Heart left ventricle (tissue), 16 donors: ENCODE results near the gene KCNRG. TPM values are rescaled to one million over a fixed set of nuclear protein-coding genes. Genes with fewer than 3 reads are reported as not detected.
"Not testable (repeated sequence)": the region's sequence is repeated elsewhere in the genome, so short reads cannot be mapped to it uniquely, and the experiment has no call there.

Source experiments
- ATAC-seq, 4 donors: fragments of 200-7000 bp; cut with Tn5 transposase; one replicate each; pipeline ENCODE4 v1.9.1; 2020 to 2022; ENCODE audit warnings: moderate library complexity in 4 of 4, mild to moderate bottlenecking in 3 of 4, moderate number of reproducible peaks in 1 of 4
- DNase-seq, 5 donors: peaks; one replicate each; pipeline ENCODE4 v3.0.0-alpha.2; 2020
- H3K27ac ChIP-seq, 12 donors: fragments of 200-600 bp; sonication (generic) in 4 of 12; one replicate each; pipeline versions ENCODE4 v1.5.0 to v1.8.0; 2016 to 2022; ENCODE audit warnings: mild to moderate bottlenecking in 2 of 12
- H3K27me3 ChIP-seq, 9 donors: fragments of 200-600 bp; sonication (generic) in 2 of 9; one replicate each; pipeline versions ENCODE4 v1.5.1 to v1.8.0; 2016 to 2022; ENCODE audit warnings: mild to moderate bottlenecking in 3 of 9
- H3K36me3 ChIP-seq, 9 donors: fragments of 200-600 bp; sonication (generic) in 2 of 9; one replicate each; pipeline versions ENCODE4 v1.5.0 to v1.8.0; 2018 to 2022; ENCODE audit warnings: mild to moderate bottlenecking in 2 of 9
- H3K4me1 ChIP-seq, 12 donors: fragments of 200-600 bp; sonication (generic) in 4 of 12; one replicate each; pipeline versions ENCODE4 v1.5.0 to v1.8.0; 2016 to 2022; ENCODE audit warnings: mild to moderate bottlenecking in 3 of 12
- H3K4me3 ChIP-seq, 12 donors: fragments of 200-600 bp; sonication (generic) in 4 of 12; one replicate each; pipeline versions ENCODE4 v1.5.0 to v1.8.0; 2017 to 2022; ENCODE audit warnings: mild to moderate bottlenecking in 9 of 12, moderate library complexity in 4 of 12
- H3K9me3 ChIP-seq, 12 donors: fragments of 200-600 bp; sonication (generic) in 4 of 12; one replicate each; pipeline versions ENCODE4 v1.5.0 to v1.8.0; 2016 to 2022; ENCODE audit warnings: mild to moderate bottlenecking in 1 of 12
- POLR2A ChIP-seq, 2 donors: fragments of 450-650 bp; IDR thresholded peaks; one replicate each; pipeline ENCODE4 v1.6.1; 2017; ENCODE audit warnings: antibody characterized with exemption in 2 of 2, mild to moderate bottlenecking in 2 of 2, moderate library complexity in 2 of 2
- WGBS, 4 donors: extraction: QIAGEN DNeasy Blood & Tissue Kit in 2 of 4; methylation state at CpG; one replicate each; pipeline versions ENCODE4 v1.1.5 to v1.1.7; 2013 to 2018; 5-methylcytosine and 5-hydroxymethylcytosine counted together
- intact Hi-C, 10 donors: fragments of 100-400 bp; cut with DNase I; formaldehyde crosslinking; loops; one replicate each; pipeline versions ENCODE4 v1.11.1 to v1.14.2; 2022
- polyA plus RNA-seq, 2 donors: library from polyadenylated mRNA; stranded (reverse); fragments of 200-250 nt; gene quantifications; one replicate each; pipeline ENCODE4 v1.2.3, GENCODE V29; 2013
- total RNA-seq, 9 donors: library from RNA; depleted of rRNA in 2 of 9; stranded (reverse); fragments of >200 nt in 2 of 9; fragmentation: NEBNext Ultra II Directional in 3 of 9; extraction: Animal tissue kit (Norgen Biotek cat#: 25700) in 3 of 9; gene quantifications; one replicate each; pipeline versions ENCODE4 v1.1.0 to v1.2.4, GENCODE V29; 2016 to 2023
- TF ChIP-seq, protein P1 (sequence below), 12 donors: fragments of 200-600 bp; sonication (generic) in 4 of 12; IDR thresholded peaks; one replicate each; pipeline versions ENCODE4 v1.5.0 to v1.8.0; 2018 to 2022; ENCODE audit warnings: antibody characterized with exemption in 12 of 12, mild to moderate bottlenecking in 5 of 12
- donor health status: ischemic (EF 13 %, LVEDD 7.1; RV severe dilation, severe dysfunction).
- donor health status: healthy with polysubstance abuse.
- donor health status: DM: no; HTN: yes; CAD: no.
- donor health status: DM: no; HTN: no; CAD: no.
- donor health status: ischemic (EF 25% LVEDD 6.9; RV normal size, moderate dysfunction).
- donor health status: ischemic (EF 25% LVEDD 5.7; RV mildly dilated, moderate dysfunction).
- donor health status: healthy.
- donor health status: DM: yes; HTN: yes; CAD: no.
- donor health status: ischemic (EF 35%, LVEDD 5.7; RV mildly dilated, moderate dysfunction).
- donor health status: nonischemic (EF 11% LVEDD 7.7; RV severe dilation, severe dysfunction).
- donor health status: DM: yes; HTN: yes; CAD: no.
- donor health status: PGD.
- donor health status: ischemic (EF 29% LVEDD 5.4; RV normal size, mild dysfunction).
- donor health status: nonischemic (EF 23%, LVEDD 6.1; RV moderate dilation, normal function).

KCNRG gene
- total and polyA plus RNA-seq, 11 donors, result 0.15 to 3.2 (median 0.38) TPM; not detected in 3

- Histone ChIP-seq H3K27me3 (no peaks in the 10 kb centered on the region), H3K27ac (no peak overlapping the region), H3K9me3 (no peaks in the 10 kb centered on the region), H3K4me1 (peaks cover 0 to 5% (median 0%) of the 10 kb centered on the region in 12 donors), H3K4me3 (no peak overlapping the region), H3K36me3 (peaks cover 0 to 53% (median 16%) of the 10 kb centered on the region in 9 donors)
- no peak for ATAC-seq
- TF ChIP-seq, protein P1, sequence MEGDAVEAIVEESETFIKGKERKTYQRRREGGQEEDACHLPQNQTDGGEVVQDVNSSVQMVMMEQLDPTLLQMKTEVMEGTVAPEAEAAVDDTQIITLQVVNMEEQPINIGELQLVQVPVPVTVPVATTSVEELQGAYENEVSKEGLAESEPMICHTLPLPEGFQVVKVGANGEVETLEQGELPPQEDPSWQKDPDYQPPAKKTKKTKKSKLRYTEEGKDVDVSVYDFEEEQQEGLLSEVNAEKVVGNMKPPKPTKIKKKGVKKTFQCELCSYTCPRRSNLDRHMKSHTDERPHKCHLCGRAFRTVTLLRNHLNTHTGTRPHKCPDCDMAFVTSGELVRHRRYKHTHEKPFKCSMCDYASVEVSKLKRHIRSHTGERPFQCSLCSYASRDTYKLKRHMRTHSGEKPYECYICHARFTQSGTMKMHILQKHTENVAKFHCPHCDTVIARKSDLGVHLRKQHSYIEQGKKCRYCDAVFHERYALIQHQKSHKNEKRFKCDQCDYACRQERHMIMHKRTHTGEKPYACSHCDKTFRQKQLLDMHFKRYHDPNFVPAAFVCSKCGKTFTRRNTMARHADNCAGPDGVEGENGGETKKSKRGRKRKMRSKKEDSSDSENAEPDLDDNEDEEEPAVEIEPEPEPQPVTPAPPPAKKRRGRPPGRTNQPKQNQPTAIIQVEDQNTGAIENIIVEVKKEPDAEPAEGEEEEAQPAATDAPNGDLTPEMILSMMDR (IDR thresholded peaks at IDR 0.05), result no peak
- TF ChIP-seq POLR2A (IDR thresholded peaks at IDR 0.05), result no peak
- intact Hi-C loops, result no loop called here
- DNase-seq, result no peak
- 75 to 84% (median 80%) methylated on average over 7 of the region's 7 CpGs for WGBS, 4 donors
Measured at GRCh38 chr13:49986471-49986870, 28.8 kb upstream of the KCNRG start.

DNA sequence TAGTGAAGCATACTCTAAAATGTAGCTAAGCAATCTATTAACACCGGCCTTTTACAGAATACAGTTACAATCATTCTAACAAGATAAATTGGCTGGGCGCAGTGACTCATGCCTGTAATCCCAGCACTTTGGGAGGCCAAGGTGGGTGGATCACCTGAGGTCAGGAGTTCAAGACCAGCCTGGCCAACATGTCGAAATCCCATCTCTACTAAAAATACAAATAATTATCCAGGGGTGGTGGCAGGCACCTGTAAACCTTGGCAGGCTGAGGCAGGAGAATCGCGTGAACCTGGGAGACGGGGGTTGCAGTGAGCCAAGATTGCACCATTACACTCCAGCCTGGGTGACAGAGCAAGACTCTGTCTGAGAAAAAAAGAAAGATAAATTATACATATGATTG is 24.6 kb upstream of the KCNRG start:
- H3K9me3 ChIP-seq, H3K27me3 ChIP-seq, ATAC-seq, DNase-seq, H3K4me1 ChIP-seq, H3K27ac ChIP-seq, H3K4me3 ChIP-seq: not testable (repeated sequence)
- intact Hi-C loops, result loop anchor here in 1 of 10 donors (5.0 kb wide), 1 partner anchor 532 kb away; no protein-coding TSS in a partner anchor
- peaks cover 0 to 45% (median 21%) of the 10 kb centered on the region in 9 donors for H3K36me3 ChIP-seq
- 96 to 98% (median 97%) methylated on average over 6 of the region's 6 CpGs for WGBS, 4 donors

DNA sequence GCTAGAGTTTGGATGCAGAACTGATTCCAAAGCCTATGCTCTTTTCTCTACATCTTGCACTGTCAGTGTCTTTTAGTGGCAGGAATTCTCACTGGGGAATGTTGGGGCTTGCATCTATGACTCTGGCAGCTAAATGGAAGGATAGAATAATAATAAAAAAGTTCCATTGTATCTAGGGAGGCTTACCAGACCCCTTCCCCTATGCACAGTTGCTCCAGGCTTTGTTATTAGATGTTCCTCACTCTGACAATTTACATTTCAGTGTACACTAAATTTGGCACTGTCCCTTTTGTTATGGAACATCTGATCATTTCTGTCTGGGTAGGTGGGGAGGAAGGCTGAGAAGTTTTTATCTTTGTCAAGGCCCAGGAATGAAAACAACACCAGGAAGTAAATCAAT is 22.1 kb upstream of the KCNRG start:
- TF ChIP-seq POLR2A (IDR thresholded peaks at IDR 0.05), result no peak
- intact Hi-C loops, result loop anchor here in 1 of 10 donors (5.0 kb wide), 1 partner anchor 529 kb away; no protein-coding TSS in a partner anchor
- peaks cover 0 to 33% (median 14%) of the 10 kb centered on the region in 9 donors for H3K36me3 ChIP-seq
- no peak overlapping the region for H3K4me3 ChIP-seq
- H3K9me3 ChIP-seq, result no peaks in the 10 kb centered on the region
- peaks cover 2 to 17% (median 6%) of the 10 kb centered on the region in 12 donors for H3K4me1 ChIP-seq
- no peak overlapping the region for H3K27ac ChIP-seq
- H3K27me3 ChIP-seq, result no peaks in the 10 kb centered on the region
- ATAC-seq, result no peak
- no peak for DNase-seq

DNA sequence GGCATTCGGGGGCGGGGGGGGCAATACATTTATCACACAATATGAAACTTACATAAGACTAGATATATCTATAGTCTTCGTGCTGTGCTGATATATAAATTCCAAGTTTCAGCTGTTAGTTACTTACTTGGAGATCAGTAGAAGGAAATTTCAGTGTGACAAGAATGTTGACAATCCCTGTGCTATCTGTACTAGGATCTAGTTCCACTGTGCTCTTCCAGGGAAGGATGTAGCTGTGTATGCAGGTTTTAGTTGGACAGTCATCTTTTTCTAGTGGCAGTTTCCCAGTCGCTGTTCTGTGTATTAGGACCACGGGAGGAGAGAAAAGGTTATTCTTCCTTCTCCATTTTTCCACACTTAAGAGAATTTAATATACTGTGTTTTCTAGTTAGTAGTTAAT is 21.6 kb upstream of the KCNRG start:
- Histone ChIP-seq H3K27me3 (no peaks in the 10 kb centered on the region), H3K4me1 (peaks cover 7 to 23% (median 11%) of the 10 kb centered on the region in 12 donors), H3K27ac (no peak overlapping the region), H3K4me3 (no peak overlapping the region), H3K9me3 (no peaks in the 10 kb centered on the region), H3K36me3 (peaks cover 0 to 35% (median 16%) of the 10 kb centered on the region in 9 donors)
- no peak for ATAC-seq
- intact Hi-C loops, result loop anchor here in 1 of 10 donors (5.0 kb wide), 1 partner anchor 529 kb away; no protein-coding TSS in a partner anchor
- no peak for TF ChIP-seq POLR2A (IDR thresholded peaks at IDR 0.05)
- TF ChIP-seq, protein P1 (IDR thresholded peaks at IDR 0.05), result no peak
- DNase-seq, result no peak
- 81 to 84% (median 82%) methylated on average over 5 of the region's 5 CpGs for WGBS, 4 donors

- Histone ChIP-seq H3K4me1 (peaks cover 9 to 43% (median 30%) of the 10 kb centered on the region in 12 donors), H3K4me3 (peak overlapping the region; percentile 60 to 91 (median 80)), H3K27ac (peak overlapping the region in 11 of 12 donors; percentile 94 to 98 (median 98)), H3K9me3 (no peaks in the 10 kb centered on the region), H3K36me3 (peaks cover 0 to 44% (median 24%) of the 10 kb centered on the region in 9 donors), H3K27me3 (no peaks in the 10 kb centered on the region)
- intact Hi-C loops, result loop anchor here in 9 of 10 donors (2.0 to 5.0 kb wide), 11 partner anchors 58 to 917 kb away; partner anchors contain the start of gene SPRYD7 (in 1 of the 9)
- TF ChIP-seq, protein P1 (IDR thresholded peaks at IDR 0.05), result no peak
- no peak for TF ChIP-seq POLR2A (IDR thresholded peaks at IDR 0.05)
- 42 to 54% (median 48%) methylated on average over 14 of the region's 14 CpGs for WGBS, 4 donors
- ATAC-seq (no peak), DNase-seq (no peak)
Measured at GRCh38 chr13:49995625-49996101, 19.6 kb upstream of the KCNRG start.
